GM18861 (cell line): ENCODE data around the gene MORN4.

Experiments used
- ATAC-seq: cut with Tn5 transposase; IDR thresholded peaks from one replicate; pipeline ENCODE4 v1.9.1; 2021; ENCODE audit not compliant: unreplicated experiment

Gene MORN4

DNA sequence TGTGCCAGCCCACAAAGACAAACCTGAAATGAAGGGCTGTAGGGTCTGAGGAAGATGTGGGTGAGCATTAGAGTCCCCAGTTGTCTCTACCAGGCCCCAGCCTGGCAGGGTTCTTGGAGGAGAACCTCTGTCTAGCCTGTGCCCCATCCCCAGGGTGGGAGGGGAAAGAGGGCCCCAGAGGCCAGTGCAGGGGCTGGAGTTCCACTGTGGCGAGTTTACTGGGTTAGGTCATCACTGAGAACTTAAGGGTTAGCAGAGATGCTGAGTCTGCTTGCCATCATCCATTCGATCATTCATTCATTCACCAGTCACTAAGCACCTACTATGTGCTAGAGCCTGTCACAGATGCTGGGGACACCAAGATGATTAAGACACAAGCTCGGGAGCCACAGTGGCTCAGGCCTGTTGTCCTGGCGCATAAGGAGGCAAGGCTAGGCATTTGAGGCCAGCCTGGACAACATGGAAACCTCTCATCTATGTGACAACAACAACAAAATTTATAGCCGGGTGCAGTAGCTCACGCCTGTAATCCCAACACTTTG, 58.1 kb downstream of the MORN4 start:
- no peak for ATAC-seq

- no peak for ATAC-seq
Measured at GRCh38 chr10:97574374-97575126, 58.8 kb downstream of the MORN4 start.

DNA sequence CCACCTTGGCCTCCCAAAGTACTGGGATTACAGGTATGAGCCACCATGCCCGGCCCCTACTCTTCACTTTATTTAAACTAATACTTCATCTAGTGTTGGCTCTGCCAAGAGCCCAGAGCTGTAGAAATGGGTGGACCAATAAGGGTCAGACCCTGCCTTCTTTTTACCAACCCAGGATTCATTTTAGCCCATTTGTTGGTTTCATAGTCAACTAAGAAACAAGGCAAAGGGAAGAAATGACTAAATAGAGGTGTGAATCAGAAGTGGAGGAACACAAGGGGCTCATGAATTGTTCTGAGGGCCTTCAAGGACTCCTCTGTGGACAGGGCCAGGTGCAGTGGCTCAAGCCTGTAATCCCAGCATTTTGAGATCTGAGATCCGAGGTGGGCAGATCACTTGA, 59.6 kb downstream of the MORN4 start:
- ATAC-seq, result no peak

- no peak for ATAC-seq
Measured at GRCh38 chr10:97573021-97573420, 60.3 kb downstream of the MORN4 start.

DNA sequence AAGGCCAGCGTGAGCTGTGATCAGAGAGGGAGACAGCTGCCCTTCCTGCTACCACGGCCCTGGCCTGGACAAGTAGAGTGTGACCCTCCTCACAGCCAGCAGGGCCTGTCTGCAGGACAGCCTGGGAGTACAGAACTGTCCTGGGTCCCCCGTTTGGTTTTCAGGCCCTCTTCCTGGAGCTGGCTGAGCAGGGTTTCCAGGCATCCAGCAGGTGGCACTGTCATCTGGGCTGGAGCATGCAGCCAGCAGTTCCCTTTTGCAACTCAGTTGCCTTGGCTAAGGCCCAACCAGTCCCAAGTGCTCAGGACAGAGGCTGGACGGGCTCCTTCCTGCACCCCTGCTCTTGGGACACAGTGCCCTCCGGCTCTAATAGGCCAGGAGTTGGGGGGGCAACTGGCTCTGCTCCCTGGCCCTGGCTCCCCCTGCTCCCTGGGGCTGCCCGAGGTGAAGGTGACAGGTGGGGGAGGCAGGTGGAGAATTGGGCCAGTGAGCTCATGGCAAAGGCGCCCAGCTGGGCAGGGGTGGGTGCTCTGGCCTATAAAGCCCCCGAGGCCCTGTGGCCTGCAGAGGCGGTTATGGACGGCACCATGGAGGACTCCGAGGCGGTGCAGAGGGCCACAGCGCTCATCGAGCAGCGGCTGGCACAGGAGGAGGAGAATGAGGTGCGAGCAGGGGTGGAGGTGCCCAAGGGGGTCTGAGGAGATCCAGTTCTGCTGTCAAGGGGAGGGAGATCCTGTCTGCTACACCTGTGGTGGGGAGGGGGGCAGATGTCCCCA, 60.9 kb downstream of the MORN4 start, which contains the start of gene ANKRD2:
Gene ANKRD2 (plus strand): TSS at position 566 of the 776 bp plus-strand sequence. CDS start 10 bp downstream, at position 576.
- ATAC-seq, result no peak

- no peak for ATAC-seq
Measured at GRCh38 chr10:97571622-97572021, 61.7 kb downstream of the MORN4 start.

DNA sequence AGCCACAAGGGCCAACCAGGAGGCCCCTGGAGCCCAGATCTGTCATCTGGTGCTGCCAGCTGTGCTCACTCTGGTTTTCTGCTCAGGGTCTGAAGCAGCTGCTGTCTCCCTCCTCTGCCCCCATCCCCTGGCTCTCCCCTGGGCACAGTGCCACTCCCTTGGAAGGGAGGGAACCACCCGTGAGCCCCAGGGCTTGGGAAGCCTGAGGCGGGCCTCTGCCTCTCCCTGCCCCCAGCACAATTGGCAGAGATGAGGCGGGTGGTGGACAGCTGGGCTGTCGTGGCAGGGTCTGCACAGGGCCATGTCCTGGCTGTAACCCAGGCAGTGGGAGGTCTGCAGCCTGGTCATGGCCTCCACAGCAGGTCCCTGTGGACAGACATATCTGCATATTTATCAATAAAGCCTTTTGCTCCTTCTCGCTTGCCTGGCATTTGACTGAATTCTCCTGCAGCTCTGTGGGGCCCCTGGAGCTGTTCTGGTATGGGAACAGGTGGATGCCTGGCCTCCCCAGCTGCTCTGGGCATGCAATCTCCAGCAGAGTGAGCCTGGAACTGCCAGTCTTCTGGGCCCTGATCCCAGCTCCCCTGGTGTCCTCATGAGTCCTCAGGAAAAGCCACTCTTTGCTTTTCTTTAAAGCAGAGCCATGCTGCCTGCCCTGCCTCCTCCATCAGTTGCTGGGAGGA, 62.4 kb downstream of the MORN4 start:
- ATAC-seq, result no peak

- ATAC-seq, result no peak
Measured at GRCh38 chr10:97570146-97570788, 63.0 kb downstream of the MORN4 start.

DNA sequence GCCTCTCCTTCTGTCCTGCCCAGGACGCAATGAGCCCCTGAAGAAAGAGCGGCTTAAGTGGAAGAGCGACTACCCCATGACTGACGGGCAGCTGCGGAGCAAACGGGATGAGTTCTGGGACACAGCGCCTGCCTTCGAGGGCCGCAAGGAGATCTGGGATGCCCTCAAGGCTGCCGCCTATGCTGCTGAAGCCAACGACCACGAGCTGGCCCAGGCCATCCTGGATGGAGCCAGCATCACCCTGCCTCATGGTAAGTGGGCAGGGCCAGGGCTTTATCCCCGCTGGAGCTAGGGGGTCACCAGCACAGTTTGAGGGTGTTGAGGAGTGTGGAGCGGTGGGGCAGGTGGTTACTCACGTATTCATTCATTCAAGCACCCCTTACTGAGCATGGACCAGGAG, 65.4 kb downstream of the MORN4 start:
- no peak for ATAC-seq

DNA sequence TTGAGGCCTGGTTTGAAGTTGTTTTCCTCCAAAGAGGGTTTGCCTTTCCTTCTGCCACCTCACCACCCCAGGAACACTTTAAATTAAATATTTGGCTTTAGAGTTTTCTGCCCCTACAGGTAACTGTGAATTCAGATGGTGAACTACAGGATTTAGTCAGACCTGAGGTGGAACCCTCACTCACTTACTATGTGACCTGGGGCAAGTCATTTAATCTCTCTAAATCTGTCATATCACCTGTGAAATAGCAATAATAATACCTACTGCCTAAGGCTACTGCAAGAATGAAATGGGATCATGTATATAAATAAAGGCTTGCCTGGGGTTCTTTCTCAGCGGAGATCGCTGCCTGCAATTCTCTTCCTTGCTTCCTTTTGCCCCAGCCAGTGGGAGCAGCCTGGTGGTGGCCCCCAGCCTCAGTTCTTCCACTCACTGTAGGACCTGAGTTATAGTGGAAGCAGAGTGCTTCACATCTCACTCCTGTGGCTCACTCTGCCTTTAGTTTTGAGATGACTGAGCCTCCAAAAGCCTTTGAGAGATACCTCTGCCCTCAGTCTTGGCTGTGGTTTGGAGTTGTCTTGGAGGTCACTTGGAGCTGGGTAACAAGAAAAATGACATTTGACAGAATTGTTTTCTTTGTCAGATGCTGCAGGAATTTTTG, 66.8 kb downstream of the MORN4 start:
- no peak for ATAC-seq

DNA sequence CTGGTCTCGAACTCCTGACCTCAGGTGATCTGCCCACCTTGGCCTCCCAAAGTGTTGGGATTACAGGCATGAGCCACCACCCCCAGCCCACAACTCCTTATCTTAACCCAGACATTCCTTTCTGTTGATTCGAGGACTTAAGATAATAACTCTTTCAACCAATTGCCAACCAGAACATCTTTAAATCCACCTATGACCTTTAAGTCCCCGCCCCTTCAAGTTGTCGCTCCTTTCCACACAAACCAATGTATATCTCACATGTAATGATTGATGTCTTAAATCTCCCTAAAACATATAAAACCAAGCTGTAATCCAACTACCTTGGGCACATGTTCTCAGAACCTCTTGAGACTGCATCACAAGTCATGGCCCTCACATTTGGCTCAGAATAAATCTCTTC, 68.5 kb downstream of the MORN4 start:
- no peak for ATAC-seq
